ENCODE results near the gene RSPRY1.

Gene RSPRY1

GRCh38 chr16:57156351-57156703 is 29.8 kb upstream of the RSPRY1 start:
- TF ChIP-seq, protein P1, sequence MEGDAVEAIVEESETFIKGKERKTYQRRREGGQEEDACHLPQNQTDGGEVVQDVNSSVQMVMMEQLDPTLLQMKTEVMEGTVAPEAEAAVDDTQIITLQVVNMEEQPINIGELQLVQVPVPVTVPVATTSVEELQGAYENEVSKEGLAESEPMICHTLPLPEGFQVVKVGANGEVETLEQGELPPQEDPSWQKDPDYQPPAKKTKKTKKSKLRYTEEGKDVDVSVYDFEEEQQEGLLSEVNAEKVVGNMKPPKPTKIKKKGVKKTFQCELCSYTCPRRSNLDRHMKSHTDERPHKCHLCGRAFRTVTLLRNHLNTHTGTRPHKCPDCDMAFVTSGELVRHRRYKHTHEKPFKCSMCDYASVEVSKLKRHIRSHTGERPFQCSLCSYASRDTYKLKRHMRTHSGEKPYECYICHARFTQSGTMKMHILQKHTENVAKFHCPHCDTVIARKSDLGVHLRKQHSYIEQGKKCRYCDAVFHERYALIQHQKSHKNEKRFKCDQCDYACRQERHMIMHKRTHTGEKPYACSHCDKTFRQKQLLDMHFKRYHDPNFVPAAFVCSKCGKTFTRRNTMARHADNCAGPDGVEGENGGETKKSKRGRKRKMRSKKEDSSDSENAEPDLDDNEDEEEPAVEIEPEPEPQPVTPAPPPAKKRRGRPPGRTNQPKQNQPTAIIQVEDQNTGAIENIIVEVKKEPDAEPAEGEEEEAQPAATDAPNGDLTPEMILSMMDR (IDR thresholded peaks at IDR 0.05; ENCODE audit: extremely low read depth, missing control alignments), result no peak

DNA sequence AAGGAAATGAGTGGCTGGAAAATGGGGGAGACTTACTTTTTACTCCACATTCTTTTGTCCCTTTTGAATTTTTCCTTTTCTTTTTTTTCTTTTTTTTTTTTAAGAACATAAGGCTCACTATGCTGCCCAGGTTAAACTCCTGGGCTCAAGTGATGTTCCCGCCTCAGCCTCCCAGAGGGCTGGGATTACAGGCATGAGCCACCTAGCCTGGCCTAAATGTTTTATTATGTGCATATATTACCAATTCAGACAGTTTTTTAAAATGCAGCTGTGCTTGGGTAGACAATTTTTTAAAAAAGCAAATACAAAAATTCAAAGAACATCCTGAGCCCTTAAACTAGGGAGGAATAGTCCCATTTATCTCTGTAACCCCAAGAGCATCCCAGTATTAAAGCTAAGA is 28.6 kb upstream of the RSPRY1 start:
- TF ChIP-seq, protein P1 (IDR thresholded peaks at IDR 0.05; ENCODE audit: extremely low read depth, missing control alignments), result no peak
- no peak for DNase-seq (ENCODE audit: low spot score)

More at GRCh38 chr16:57156351-57156703, 29.8 kb upstream of the RSPRY1 start:
- DNase-seq (ENCODE audit: low spot score), result no peak

DNA sequence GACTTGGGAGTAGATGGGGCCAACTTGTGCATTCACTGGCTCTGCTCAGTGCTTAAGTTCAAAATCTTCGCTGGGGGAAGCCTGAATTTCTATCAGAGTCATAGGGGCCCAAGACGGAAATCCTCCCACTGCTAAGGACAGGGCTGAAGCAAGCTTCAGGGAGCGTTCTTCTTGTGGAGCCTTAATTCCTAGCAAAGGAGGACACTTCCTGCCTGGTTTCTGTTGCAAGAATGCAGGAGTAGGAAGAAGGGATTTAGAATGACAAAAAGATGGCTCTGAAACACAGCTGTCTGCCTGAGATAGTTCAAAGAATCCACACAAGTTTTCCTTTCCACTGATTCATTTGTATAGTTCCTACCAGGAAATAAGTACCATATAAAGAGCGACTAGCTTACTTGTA is 26.7 kb upstream of the RSPRY1 start:
- no peak for DNase-seq (ENCODE audit: low spot score)
- TF ChIP-seq, protein P1 (IDR thresholded peaks at IDR 0.05; ENCODE audit: extremely low read depth, missing control alignments), result no peak

- TF ChIP-seq, protein P1 (IDR thresholded peaks at IDR 0.05; ENCODE audit: extremely low read depth, missing control alignments), result no peak
- no peak for DNase-seq (ENCODE audit: low spot score)
Measured at GRCh38 chr16:57163842-57164241, 22.3 kb upstream of the RSPRY1 start.

DNA sequence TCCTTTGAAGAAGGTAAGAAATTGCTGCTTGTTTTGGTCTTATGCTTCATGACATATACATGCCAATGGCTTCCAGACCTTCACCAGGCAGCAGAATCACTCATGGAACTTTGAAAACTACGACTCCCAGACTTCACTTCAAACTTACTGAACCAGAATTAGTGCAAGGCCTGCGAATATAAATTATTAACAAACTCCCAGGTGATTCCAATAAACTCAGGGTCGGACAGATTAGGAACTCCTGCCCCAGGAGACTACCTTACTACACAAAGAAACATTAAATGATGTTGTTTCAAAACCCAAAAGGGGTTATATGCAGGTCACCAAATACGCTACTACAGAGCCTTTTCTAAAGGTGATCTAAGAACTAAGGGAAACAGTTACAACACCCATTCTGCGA is 20.6 kb upstream of the RSPRY1 start:
- DNase-seq (ENCODE audit: low spot score), result no peak
- TF ChIP-seq, protein P1 (IDR thresholded peaks at IDR 0.05; ENCODE audit: extremely low read depth, missing control alignments), result no peak

GRCh38 chr16:57165938-57166337 is 20.2 kb upstream of the RSPRY1 start:
- no peak for DNase-seq (ENCODE audit: low spot score)
- TF ChIP-seq, protein P1 (IDR thresholded peaks at IDR 0.05; ENCODE audit: extremely low read depth, missing control alignments), result no peak

DNA sequence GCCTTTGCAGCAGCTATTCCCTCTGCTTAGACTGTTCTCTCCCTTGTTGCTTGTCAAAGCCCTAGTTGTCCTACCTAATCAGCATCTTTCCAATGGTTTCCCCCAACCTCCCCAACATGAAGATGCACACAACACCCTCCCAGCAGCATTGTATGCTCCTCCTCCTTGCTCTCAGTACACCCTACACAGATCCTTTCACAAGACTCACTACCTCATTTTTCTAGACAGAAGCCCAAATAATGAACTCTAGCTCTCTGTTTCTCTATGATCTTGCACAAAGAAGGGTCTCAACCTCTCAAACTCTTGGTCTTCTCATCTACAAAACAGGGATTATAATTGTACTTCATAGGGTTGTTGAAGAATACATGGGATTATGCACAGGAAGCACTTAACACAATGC is 19.7 kb upstream of the RSPRY1 start:
- TF ChIP-seq, protein P1 (IDR thresholded peaks at IDR 0.05; ENCODE audit: extremely low read depth, missing control alignments), result no peak
- no peak for DNase-seq (ENCODE audit: low spot score)
